ENCODE results near the gene TEX29.

TEX29 gene

GRCh38 chr13:111323549-111323948 lies 3.1 kb downstream of the TEX29 start:
- DNase-seq: no peak

DNA sequence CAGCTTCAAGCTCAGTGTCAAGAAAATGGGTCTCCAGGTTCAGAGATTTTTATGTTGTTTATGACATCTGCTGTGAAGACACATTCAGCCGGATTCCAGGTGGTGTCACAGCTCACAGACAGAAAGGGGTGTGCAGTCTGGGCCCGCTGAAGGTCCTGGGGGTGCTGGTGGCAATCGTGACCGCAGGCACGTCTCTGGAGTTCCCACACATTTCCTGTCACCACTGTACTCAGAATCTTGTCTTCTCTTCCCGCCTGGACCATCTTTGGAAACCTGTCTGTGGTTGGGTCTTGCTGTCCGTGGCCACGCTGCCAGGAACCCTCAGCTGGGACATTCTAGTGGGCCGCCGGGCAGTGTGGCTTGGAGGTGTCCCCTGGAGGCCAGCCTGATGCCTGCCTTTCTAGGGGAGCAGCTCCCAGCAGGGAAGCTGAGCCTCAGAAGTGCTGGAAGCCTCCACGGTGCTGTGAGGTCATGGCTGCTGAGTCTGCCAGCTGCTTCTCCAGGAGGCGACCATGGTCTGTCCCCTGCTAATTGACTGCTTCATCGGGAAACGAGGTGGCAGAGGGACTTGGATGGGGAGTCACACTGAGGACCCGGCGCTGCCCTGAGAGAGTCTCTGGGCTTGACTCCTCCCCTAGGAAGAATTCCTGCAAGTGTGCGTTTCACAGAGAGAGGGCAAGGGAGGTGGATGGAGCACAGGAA lies 3.7 kb downstream of the TEX29 start:
- no peak for DNase-seq

GRCh38 chr13:111324736-111325135 lies 4.3 kb downstream of the TEX29 start:
- no peak for DNase-seq

DNA sequence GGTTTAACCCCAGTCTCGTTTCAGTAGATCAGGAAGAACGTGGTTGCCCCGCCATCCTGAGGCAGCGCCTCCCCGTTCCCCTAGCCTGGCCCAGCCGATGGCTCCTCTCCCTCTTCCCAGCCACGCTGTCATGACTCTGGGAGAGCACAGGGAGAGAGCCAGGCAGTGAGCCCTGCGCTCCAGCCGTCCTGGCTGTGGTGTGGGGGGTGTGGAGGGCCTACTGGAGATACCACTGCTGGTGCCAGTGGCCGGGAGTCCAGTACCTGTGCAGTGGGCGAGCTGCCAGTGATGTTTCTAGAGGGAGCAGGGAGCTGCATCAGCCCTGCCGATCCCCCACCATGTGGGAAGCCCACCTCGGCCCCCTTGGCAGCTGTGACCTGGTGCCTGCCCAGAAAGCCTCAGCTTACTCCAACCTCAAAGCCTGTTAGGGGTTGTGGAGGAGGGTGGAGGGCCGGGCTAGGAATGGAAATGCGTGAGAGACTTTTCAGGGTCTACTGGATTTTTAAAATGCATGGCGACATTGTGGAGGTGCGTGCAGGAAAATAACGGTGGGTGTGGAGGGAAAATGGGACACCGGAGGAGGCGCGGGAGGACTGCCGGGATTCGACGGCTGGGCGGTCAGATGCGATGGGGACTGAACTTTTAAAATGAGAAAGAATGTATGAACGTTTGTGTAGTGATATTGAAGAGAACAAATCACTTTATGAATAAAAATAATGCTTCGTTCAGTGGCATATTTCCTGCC lies 4.9 kb downstream of the TEX29 start:
- DNase-seq: no peak

DNA sequence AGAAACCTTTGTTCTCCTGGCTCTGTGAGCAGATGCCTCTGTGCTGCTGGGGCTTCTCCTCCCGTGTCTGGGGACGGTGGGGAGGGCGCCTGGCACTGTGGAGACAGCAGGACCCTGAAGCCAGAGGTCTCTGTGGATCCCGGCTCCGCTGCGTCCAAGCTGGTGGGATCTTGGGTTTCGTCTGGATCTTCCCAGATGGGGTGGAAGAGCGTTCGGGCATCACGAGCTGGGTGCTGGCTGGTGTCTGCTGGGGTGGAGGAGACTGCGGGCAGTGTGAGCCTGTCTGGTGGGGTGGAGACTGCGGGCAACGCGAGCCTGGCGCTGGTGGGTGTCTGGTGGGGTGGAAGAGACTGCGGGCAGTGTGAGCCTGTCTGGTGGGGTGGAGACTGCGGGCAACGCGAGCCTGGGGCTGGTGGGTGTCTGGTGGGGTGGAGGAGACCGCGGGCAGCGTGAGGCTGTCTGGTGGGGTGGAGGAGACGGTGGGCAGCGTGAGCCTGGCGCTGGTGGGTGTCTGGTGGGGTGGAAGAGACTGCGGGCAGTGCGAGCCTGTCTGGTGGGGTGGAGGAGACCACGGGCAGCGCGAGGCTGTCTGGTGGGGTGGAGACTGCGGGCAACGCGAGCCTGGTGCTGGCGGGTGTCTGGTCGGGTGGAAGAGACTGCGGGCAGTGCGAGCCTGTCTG lies 5.6 kb downstream of the TEX29 start:
- DNase-seq: no peak

- no peak for DNase-seq
Observed at GRCh38 chr13:111326621-111326965, 6.2 kb downstream of the TEX29 start.

- DNase-seq: no peak
Observed at GRCh38 chr13:111326981-111327642, 6.7 kb downstream of the TEX29 start.

GRCh38 chr13:111327730-111328573 lies 7.5 kb downstream of the TEX29 start:
- no peak for DNase-seq

- DNase-seq: no peak
Observed at GRCh38 chr13:111328574-111329410, 8.3 kb downstream of the TEX29 start.

- DNase-seq: no peak
Observed at GRCh38 chr13:111329641-111330040, 9.2 kb downstream of the TEX29 start.

- no peak for DNase-seq
Observed at GRCh38 chr13:111330066-111330610, 9.7 kb downstream of the TEX29 start.

DNA sequence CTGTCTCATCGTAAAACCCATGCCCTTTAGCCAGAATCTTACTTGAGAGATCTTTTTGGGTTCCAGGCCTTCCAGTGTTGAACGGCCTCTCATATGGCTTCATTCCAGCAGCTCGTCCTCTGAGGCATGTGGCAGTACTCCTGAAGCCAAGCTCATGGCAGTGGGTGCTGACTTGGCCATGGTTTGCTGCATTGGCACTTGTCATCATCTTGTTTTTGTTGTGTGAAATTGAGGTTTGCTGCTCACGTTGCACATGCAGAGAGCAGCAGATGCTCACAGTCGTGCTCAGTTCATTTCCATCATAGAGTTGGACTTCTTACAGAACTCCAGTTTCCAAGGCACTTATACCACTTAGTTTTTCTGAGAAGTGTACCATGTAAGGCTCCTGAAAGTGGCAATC lies 14.9 kb downstream of the TEX29 start:
- DNase-seq: no peak

DNA sequence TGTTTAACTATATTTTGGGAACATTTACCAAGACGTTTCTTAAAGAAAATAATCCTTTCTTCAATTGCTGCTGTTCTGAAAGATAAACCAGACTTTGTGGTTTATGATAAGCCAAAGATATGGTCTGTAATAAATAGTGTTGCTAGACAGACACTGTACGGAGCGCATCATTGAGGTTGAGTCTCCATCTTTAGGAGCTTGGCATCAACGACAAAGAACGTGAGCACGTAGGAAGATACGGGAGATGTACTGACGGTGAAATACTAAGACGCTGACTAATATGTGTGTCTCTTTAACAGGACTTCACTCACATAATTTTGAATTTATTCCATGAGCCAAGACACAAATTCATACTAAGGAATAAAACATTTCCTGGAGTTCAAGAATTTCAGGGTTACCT lies 16.2 kb downstream of the TEX29 start:
- DNase-seq: no peak

DNA sequence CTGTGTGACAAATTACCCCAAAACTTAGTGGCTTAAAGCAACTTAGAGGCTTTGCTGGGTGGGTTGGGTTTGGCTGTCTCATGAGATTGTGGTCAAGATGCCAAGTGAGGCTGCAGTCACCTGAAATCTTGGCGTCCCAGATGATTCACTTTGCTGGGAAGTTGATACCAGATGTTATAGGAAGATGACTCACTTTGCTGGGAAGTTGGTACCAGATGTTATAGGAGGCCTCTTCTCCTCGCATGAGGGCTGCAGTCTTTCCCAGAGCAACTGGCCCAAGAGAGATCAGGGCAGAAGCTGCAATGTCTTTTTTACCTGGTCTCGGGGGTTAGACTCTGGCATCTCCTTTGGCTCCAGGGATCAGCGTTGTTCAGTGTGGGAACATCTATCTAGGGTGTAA lies 16.8 kb downstream of the TEX29 start:
- DNase-seq: no peak

GRCh38 chr13:111337741-111338140 lies 17.3 kb downstream of the TEX29 start:
- DNase-seq: no peak

DNA sequence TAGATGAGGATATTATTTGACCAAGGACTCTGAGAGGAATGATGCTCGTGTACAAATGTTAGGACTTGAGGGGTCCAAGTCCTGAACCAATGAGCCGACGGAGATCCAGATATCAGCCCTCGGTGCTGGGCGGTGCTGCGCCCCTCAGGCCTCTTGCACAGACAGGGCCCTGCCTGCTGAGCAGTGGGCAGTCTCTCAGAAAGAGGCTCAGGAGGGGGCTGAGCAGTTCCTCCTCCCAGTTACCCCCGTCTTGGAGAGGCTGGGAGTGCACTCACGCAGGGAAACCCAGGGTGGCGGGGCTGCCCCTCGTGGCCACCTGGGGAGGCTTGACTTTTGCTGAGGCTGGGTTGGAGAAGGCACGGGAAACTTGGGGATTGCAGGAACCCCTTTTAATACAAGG lies 18.4 kb downstream of the TEX29 start:
- no peak for DNase-seq

DNA sequence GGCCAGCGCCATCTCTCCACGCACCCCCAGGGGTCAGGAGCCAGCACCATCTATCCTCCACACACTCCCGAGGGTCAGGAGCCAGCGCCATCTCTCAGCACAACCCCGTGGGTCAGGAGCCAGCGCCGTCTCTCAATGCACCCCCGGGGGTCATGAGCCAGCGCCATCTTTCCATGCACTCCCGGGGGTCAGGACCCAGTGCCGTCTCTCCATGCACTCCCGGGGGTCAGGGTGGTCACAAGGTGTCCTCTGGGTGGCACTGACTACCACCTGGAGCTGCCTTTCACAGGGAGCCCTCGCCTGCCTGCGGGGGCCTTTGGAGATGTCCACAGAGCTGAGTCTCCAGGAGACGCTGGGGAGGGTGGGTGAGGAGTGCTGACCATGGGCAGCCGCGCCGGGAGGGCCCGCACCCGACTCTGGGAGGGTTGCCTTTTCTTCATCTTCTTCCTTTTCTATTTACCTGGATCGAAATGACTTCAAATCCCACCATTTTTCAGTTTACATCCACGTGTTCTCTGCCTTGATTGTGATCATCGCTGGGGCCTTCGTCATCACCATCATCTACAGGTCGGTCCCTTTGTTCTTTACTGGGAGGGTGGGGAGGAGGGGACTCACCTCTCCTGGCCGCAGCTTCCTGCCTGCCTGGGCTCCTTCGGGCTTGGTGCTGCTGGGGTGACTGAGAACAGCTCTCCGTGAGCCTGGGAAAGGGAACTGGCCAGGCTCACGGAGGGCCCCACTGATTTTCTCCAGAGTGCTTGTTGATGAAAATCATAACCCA lies 19.1 kb downstream of the TEX29 start:
- DNase-seq: no peak

- no peak for DNase-seq
Observed at GRCh38 chr13:111341886-111342285, 21.4 kb downstream of the TEX29 start.

DNA sequence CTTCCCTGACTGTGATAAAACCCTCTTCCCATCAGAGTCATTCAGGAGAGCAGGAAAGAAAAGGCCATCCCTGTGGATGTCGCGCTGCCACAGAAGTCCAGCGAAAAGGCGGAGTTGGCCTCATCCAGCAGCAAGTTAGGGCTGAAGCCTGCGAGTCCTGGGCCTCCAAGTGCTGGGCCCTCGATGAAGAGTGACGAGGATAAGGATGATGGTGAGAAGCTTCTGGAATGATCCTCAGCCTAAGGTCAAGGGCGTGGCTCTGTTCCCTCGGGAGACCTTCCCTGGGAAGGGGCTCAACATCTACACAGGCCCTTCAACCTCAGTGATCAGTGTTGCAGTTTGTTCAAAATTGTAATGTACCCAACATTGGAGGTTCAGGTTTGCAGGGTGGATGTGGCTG lies 22.3 kb downstream of the TEX29 start:
- DNase-seq: no peak

DNA sequence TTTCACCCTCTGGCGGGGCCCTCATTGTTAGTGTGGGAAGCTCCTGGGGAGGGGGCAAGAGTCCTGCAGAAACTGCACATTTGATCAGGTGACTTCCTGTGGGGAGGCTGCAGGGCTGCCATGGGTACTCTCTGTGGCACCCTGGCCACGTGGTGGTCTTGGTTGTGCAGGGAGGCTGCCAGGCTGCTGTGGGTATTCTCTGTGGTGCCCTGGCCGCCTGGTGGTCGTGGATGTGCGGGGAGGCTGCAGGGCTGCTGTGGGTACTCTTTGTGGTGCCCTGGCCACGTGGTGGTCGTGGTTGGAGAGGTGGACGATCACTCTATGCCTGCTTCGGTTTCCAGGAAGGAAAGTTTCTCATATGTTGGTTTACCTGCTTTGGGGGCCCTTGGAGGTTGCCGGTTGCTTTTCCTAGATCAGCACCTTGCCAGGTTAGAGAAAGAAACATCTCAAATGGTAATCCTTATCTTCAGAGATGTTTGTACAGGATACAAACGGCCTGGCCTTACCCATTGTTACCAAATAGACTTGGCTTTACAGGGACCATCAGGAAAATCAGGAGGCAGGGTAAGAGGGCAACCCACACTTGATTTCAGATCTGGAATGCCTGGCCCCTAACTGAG lies 22.9 kb downstream of the TEX29 start:
- DNase-seq: no peak

Measured in CD4-positive, alpha-beta T cell treated with Interleukin-1 beta for 1 hour (primary cell).